B cell (primary cell): ENCODE results near the gene SEPTIN2. TPM values are rescaled to one million over a fixed set of nuclear protein-coding genes. Genes with fewer than 3 reads are reported as not detected.

Experiments
- ATAC-seq: fragments of 200-7000 bp; cut with Tn5 transposase; one replicate; pipeline ENCODE4 v1.10.0; 2021; ENCODE audit warnings: low read depth, mild to moderate bottlenecking, moderate number of reproducible peaks, moderate library complexity
- CTCF ChIA-PET: fragments of 350-600 bp; sonication (Branson Sonifier 250); formaldehyde crosslinking; loops from one replicate; lab custom pipeline; 2021; ENCODE audit warnings: antibody characterized with exemption, inconsistent platforms; lab: Charles Lee
- POLR2A ChIA-PET: fragments of 350-600 bp; sonication (Branson Sonifier 250); formaldehyde crosslinking; loops from one replicate; lab custom pipeline; 2021; ENCODE audit warnings: antibody characterized with exemption; lab: Charles Lee
- DNase-seq: peaks from one replicate; pipeline ENCODE4 v3.0.0; 2013
- H2AFZ ChIP-seq: 2 replicates; pipeline ENCODE4 v1.6.1; 2012; ENCODE audit warnings: mild to moderate bottlenecking, low read depth, low read length; ENCODE audit not compliant: insufficient read depth, poor library complexity, severe bottlenecking
- H3K27ac ChIP-seq, 2 donors: 1 replicate in 1 of 2; 2 replicates in 1 of 2; pipeline ENCODE4 v1.5.1; 2012 to 2013; ENCODE audit warnings: low read length in 2 of 2, mild to moderate bottlenecking in 2 of 2, moderate library complexity in 1 of 2
- H3K27me3 ChIP-seq, 4 experiments: fragments of 200-600 bp in 1 of 4; sonication (generic) in 1 of 4; replicated peaks in 1 of 4; 1 replicate in 2 of 4; 2 replicates in 2 of 4; pipeline versions ENCODE4 v1.6.1 to v1.7.0; 2013 to 2016; ENCODE audit warnings: low read length in 3 of 4, mild to moderate bottlenecking in 2 of 4, mixed read lengths in 1 of 4, moderate library complexity in 1 of 4; ENCODE audit not compliant: insufficient read depth in 4 of 4, control insufficient read depth in 3 of 4; ENCODE audit errors: control extremely low read depth in 1 of 4
- H3K36me3 ChIP-seq, 2 experiments: replicated peaks in 1 of 2; 1 replicate in 1 of 2; 2 replicates in 1 of 2; pipeline versions ENCODE4 v1.6.1 to v1.7.1; 2013; ENCODE audit warnings: low read length in 1 of 2; ENCODE audit not compliant: insufficient read depth in 2 of 2, control insufficient read depth in 1 of 2; ENCODE audit errors: control extremely low read depth in 1 of 2, extremely low read depth in 1 of 2
- H3K4me1 ChIP-seq, 2 donors: fragments of 200-600 bp in 1 of 2; sonication (generic) in 1 of 2; 1 replicate in 1 of 2; 2 replicates in 1 of 2; pipeline versions ENCODE4 v1.5.1 to v1.6.1; 2013 to 2017; ENCODE audit warnings: low read length in 2 of 2; ENCODE audit not compliant: control insufficient read depth in 2 of 2, insufficient read depth in 2 of 2
- H3K4me2 ChIP-seq: replicated peaks from 2 replicates; pipeline ENCODE3; 2012; ENCODE audit warnings: mild to moderate bottlenecking, low read depth, low read length; ENCODE audit not compliant: poor library complexity, severe bottlenecking
- H3K4me3 ChIP-seq, 5 experiments: fragments of 200-600 bp in 1 of 5; sonication (generic) in 1 of 5; 1 replicate in 3 of 5; 2 replicates in 2 of 5; pipeline versions ENCODE4 v1.5.1 to v1.7.0; 2011 to 2016; ENCODE audit warnings: low read length in 4 of 5, mild to moderate bottlenecking in 4 of 5, low read depth in 2 of 5, control low read depth in 1 of 5, moderate library complexity in 1 of 5; ENCODE audit not compliant: insufficient read depth in 1 of 5; ENCODE audit errors: control extremely low read depth in 1 of 5, extremely low read depth in 1 of 5
- H3K79me2 ChIP-seq: fragments of 200-600 bp; sonication (generic); one replicate; pipeline ENCODE4 v1.6.0; 2016; ENCODE audit warnings: low read length; ENCODE audit not compliant: control insufficient read depth, insufficient read depth
- H3K9ac ChIP-seq: fragments of 200-600 bp; sonication (generic); 2 replicates; pipeline ENCODE4 v1.6.1; 2017; ENCODE audit warnings: mild to moderate bottlenecking, low read length, moderate library complexity
- H3K9me3 ChIP-seq, 3 donors: one replicate each; pipeline versions ENCODE4 v1.6.1 to v1.7.1; 2013; ENCODE audit warnings: low read length in 2 of 3; ENCODE audit not compliant: control insufficient read depth in 2 of 3, insufficient read depth in 1 of 3; ENCODE audit errors: control extremely low read depth in 1 of 3
- H4K20me1 ChIP-seq: 2 replicates; pipeline ENCODE4 v1.6.0; 2012; ENCODE audit warnings: mild to moderate bottlenecking, low read length; ENCODE audit not compliant: insufficient read depth, control insufficient read depth, poor library complexity, severe bottlenecking
- H3K27ac Mint-ChIP-seq: one replicate; pipeline ENCODE4 v1.8.0; 2021; ENCODE audit warnings: mixed read lengths
- H3K27me3 Mint-ChIP-seq: one replicate; pipeline ENCODE4 v1.8.0; 2021; ENCODE audit warnings: mixed read lengths
- H3K4me1 Mint-ChIP-seq: one replicate; pipeline ENCODE4 v1.8.0; 2021; ENCODE audit warnings: mixed read lengths
- H3K4me3 Mint-ChIP-seq: one replicate; pipeline ENCODE4 v1.8.0; 2021; ENCODE audit warnings: mixed read lengths
- H3K9me3 Mint-ChIP-seq: one replicate; pipeline ENCODE4 v1.8.0; 2022; ENCODE audit warnings: mixed read lengths; ENCODE audit not compliant: insufficient read depth
- CTCF ChIP-seq: fragments of 200-600 bp; IDR thresholded peaks from one replicate; pipeline ENCODE4 v1.8.0; 2022; ENCODE audit warnings: antibody characterized with exemption, mild to moderate bottlenecking
- EZH2 ChIP-seq: IDR thresholded peaks from 2 replicates; pipeline ENCODE4 v1.6.1; 2012; ENCODE audit warnings: borderline replicate concordance, low read depth, mild to moderate bottlenecking, moderate library complexity, low read length; ENCODE audit not compliant: insufficient read depth, poor library complexity, severe bottlenecking
- WGBS: methylation state at CpG from one replicate; pipeline ENCODE4 v1.1.5; 2013; ENCODE audit warnings: missing lambda C conversion rate; ENCODE audit not compliant: insufficient coverage; 5-methylcytosine and 5-hydroxymethylcytosine counted together
- intact Hi-C: fragments of 100-400 bp; cut with micrococcal nuclease; formaldehyde crosslinking; loops from one replicate; pipeline ENCODE4 v1.10.0; 2022
- polyA plus RNA-seq: library from polyadenylated mRNA; depleted of rRNA; stranded (reverse); fragments of >200 nt; gene quantifications from 2 replicates; pipeline ENCODE4 v1.2.3, GENCODE V29; 2012
- total RNA-seq, 2 donors: library from RNA; stranded (reverse); fragments of 120-200 nt in 1 of 2; gene quantifications; 1 replicate in 1 of 2; 2 replicates in 1 of 2; pipeline versions ENCODE4 v1.2.3 to v1.2.4, GENCODE V29; 2013 to 2022

SEPTIN2 gene
- total and polyA plus RNA-seq, 2 donors (not counting 1 experiment from before 2014, with no cell fraction given): 71.8 to 270 TPM

DNA sequence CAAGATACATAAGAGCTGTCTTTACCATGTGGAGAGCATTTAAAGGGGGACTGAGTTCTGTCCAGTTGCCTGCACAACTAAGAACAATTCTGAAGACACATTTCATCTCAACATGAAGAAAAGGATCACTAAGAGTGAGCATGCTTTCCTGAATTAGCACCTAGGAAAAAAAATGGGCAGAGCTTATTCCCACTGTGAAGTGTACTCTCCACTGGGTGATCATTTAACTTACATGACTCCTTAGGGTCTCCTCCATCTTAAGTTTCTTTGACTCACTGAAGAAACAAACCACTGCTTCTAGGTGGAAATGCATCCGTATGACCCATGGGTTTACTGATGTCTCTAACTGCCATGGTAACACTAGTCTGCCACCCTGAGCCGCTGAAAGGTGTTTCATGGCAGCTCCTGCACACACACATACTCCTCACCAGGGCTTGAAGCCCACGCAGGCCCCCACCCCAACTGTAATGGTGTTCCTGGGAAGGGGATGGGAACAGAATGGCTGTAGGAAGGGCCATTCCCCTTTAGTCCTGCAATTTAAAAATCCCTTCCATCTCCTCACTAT lies 27.3 kb upstream of the SEPTIN2 start:
- DNase-seq: no peak
- Histone ChIP-seq H3K27me3 (no peaks in the 10 kb centered on the region), H3K36me3 (peaks cover 0 to 2% of the 10 kb centered on the region in 2 experiments), H2AFZ (no peak overlapping the region), H3K9ac (no peak overlapping the region), H4K20me1 (peaks cover 63% of the 10 kb centered on the region), H3K9me3 (no peaks in the 10 kb centered on the region), H3K4me1 (peaks cover 0 to 4% of the 10 kb centered on the region in 2 donors), H3K27ac (no peak overlapping the region), H3K4me2 (no peak overlapping the region), H3K4me3 (no peak overlapping the region), H3K79me2 (peaks cover 90% of the 10 kb centered on the region)
- Mint-ChIP-seq H3K27ac (no peak overlapping the region), H3K4me1 (peaks cover 32% of the 10 kb centered on the region), H3K27me3 (no peaks in the 10 kb centered on the region), H3K9me3 (no peaks in the 10 kb centered on the region), H3K4me3 (no peak overlapping the region)
- intact Hi-C loops: no loop called here
- WGBS: 100% methylated on average over 1 of the region's 3 CpGs
- ATAC-seq: no peak
- POLR2A ChIA-PET: no interaction called here
- TF ChIP-seq CTCF: no peak
- TF ChIP-seq EZH2: no peak
- CTCF ChIA-PET: no interaction called here

GRCh38 chr2:241289053-241289452 lies 26.7 kb upstream of the SEPTIN2 start:
- ChIA-PET POLR2A (no interaction called here), CTCF (interaction anchor here (1.5 kb wide), 1 partner anchor 25 kb away, joined by 6 read pairs; no protein-coding TSS in a partner anchor)
- Histone ChIP-seq H3K9ac (no peak overlapping the region), H3K79me2 (peaks cover 95% of the 10 kb centered on the region), H3K27me3 (no peaks in the 10 kb centered on the region), H3K9me3 (no peaks in the 10 kb centered on the region), H4K20me1 (peaks cover 67% of the 10 kb centered on the region), H3K4me3 (no peak overlapping the region), H3K4me2 (no peak overlapping the region), H3K27ac (no peak overlapping the region), H3K36me3 (peaks cover 0 to 2% of the 10 kb centered on the region in 2 experiments), H2AFZ (no peak overlapping the region), H3K4me1 (peaks cover 0 to 4% of the 10 kb centered on the region in 2 donors)
- intact Hi-C loops: no loop called here
- Mint-ChIP-seq H3K27ac (no peak overlapping the region), H3K9me3 (no peaks in the 10 kb centered on the region), H3K4me1 (peaks cover 35% of the 10 kb centered on the region), H3K4me3 (no peak overlapping the region), H3K27me3 (no peaks in the 10 kb centered on the region)
- no peak for ATAC-seq
- TF ChIP-seq CTCF: no peak
- no peak for TF ChIP-seq EZH2
- no peak for DNase-seq
- 100% methylated on average over 2 of the region's 4 CpGs for WGBS
